ENCODE results near the gene FHDC1. TPM values are rescaled to one million over a fixed set of nuclear protein-coding genes. Genes with fewer than 3 reads are reported as not detected.

Gene FHDC1
- total RNA-seq, 1 donor from 2014 or later, result 42.0 TPM

GRCh38 chr4:152925851-152926250 lies 10.3 kb upstream of the FHDC1 start:
- Mint-ChIP-seq H3K4me1 (ENCODE audit: low read depth, unreplicated experiment) (peaks cover 18% of the 10 kb centered on the region), H3K4me3 (ENCODE audit: unreplicated experiment) (no peak overlapping the region), H3K27ac (ENCODE audit: unreplicated experiment) (no peak overlapping the region), H3K9me3 (ENCODE audit: unreplicated experiment) (peaks cover 2% of the 10 kb centered on the region), H3K36me3 (ENCODE audit: unreplicated experiment) (peaks cover 7% of the 10 kb centered on the region), H3K27me3 (ENCODE audit: unreplicated experiment) (peaks cover 2% of the 10 kb centered on the region)
- no peak for TF ChIP-seq CTCF (IDR thresholded peaks at IDR 0.05; ENCODE audit: partially characterized antibody, unreplicated experiment)
- DNase-seq, result no peak

- H3K36me3 Mint-ChIP-seq (ENCODE audit: unreplicated experiment), result peaks cover 7% of the 10 kb centered on the region
- TF ChIP-seq CTCF (IDR thresholded peaks at IDR 0.05; ENCODE audit: partially characterized antibody, unreplicated experiment), result no peak
- peaks cover 5% of the 10 kb centered on the region for H3K27me3 Mint-ChIP-seq (ENCODE audit: unreplicated experiment)
- H3K4me1 Mint-ChIP-seq (ENCODE audit: low read depth, unreplicated experiment), result peaks cover 20% of the 10 kb centered on the region
- peaks cover 2% of the 10 kb centered on the region for H3K9me3 Mint-ChIP-seq (ENCODE audit: unreplicated experiment)
- H3K27ac Mint-ChIP-seq (ENCODE audit: unreplicated experiment), result no peak overlapping the region
- no peak for DNase-seq
- no peak overlapping the region for H3K4me3 Mint-ChIP-seq (ENCODE audit: unreplicated experiment)
Observed at GRCh38 chr4:152926959-152927358, 9.2 kb upstream of the FHDC1 start.

GRCh38 chr4:152927737-152928136 lies 8.4 kb upstream of the FHDC1 start:
- TF ChIP-seq CTCF (IDR thresholded peaks at IDR 0.05; ENCODE audit: partially characterized antibody, unreplicated experiment), result no peak
- no peak overlapping the region for H3K27ac Mint-ChIP-seq (ENCODE audit: unreplicated experiment)
- no peak for DNase-seq
- peaks cover 20% of the 10 kb centered on the region for H3K4me1 Mint-ChIP-seq (ENCODE audit: low read depth, unreplicated experiment)
- peaks cover 2% of the 10 kb centered on the region for H3K9me3 Mint-ChIP-seq (ENCODE audit: unreplicated experiment)
- H3K4me3 Mint-ChIP-seq (ENCODE audit: unreplicated experiment), result no peak overlapping the region
- peaks cover 5% of the 10 kb centered on the region for H3K27me3 Mint-ChIP-seq (ENCODE audit: unreplicated experiment)
- peaks cover 7% of the 10 kb centered on the region for H3K36me3 Mint-ChIP-seq (ENCODE audit: unreplicated experiment)

GRCh38 chr4:152928286-152928685 lies 7.8 kb upstream of the FHDC1 start:
- Mint-ChIP-seq H3K4me1 (ENCODE audit: low read depth, unreplicated experiment) (peaks cover 20% of the 10 kb centered on the region), H3K27me3 (ENCODE audit: unreplicated experiment) (peaks cover 7% of the 10 kb centered on the region)

GRCh38 chr4:152929888-152930287 lies 6.2 kb upstream of the FHDC1 start:
- no peak for TF ChIP-seq CTCF (IDR thresholded peaks at IDR 0.05; ENCODE audit: partially characterized antibody, unreplicated experiment)
- peaks cover 20% of the 10 kb centered on the region for H3K4me1 Mint-ChIP-seq (ENCODE audit: low read depth, unreplicated experiment)
- peaks cover 7% of the 10 kb centered on the region for H3K36me3 Mint-ChIP-seq (ENCODE audit: unreplicated experiment)
- H3K27ac Mint-ChIP-seq (ENCODE audit: unreplicated experiment), result no peak overlapping the region
- DNase-seq, result no peak
- peaks cover 2% of the 10 kb centered on the region for H3K9me3 Mint-ChIP-seq (ENCODE audit: unreplicated experiment)
- H3K4me3 Mint-ChIP-seq (ENCODE audit: unreplicated experiment), result no peak overlapping the region
- H3K27me3 Mint-ChIP-seq (ENCODE audit: unreplicated experiment), result peaks cover 12% of the 10 kb centered on the region

More at GRCh38 chr4:152928286-152928685, 7.8 kb upstream of the FHDC1 start:
- Mint-ChIP-seq H3K27ac (ENCODE audit: unreplicated experiment) (no peak overlapping the region), H3K36me3 (ENCODE audit: unreplicated experiment) (peaks cover 7% of the 10 kb centered on the region), H3K9me3 (ENCODE audit: unreplicated experiment) (peaks cover 2% of the 10 kb centered on the region), H3K4me3 (ENCODE audit: unreplicated experiment) (no peak overlapping the region)
- no peak for DNase-seq
- TF ChIP-seq CTCF (IDR thresholded peaks at IDR 0.05; ENCODE audit: partially characterized antibody, unreplicated experiment), result no peak
